SK-N-SH (cell line): Measurements from ENCODE around the gene EIF1. TPM values are rescaled to one million over a fixed set of nuclear protein-coding genes. Genes with fewer than 3 reads are reported as not detected.

Experiments used
- CTCF ChIA-PET: fragments of 300-600, 350-600 bp; formaldehyde crosslinking; extraction: SDS; loops from one replicate; lab custom pipeline; 2021; lab: Yijun Ruan, JAX
- POLR2A ChIA-PET: fragments of 350-600 bp; sonication (Branson Sonifier 250); formaldehyde crosslinking; extraction: SDS; loops from one replicate; lab custom pipeline; 2020; ENCODE audit warnings: antibody characterized with exemption, inconsistent platforms; lab: Yijun Ruan, JAX
- DNase-seq: peaks from one replicate; pipeline ENCODE4 v3.0.0; 2012
- H2AFZ ChIP-seq: fragments of 200-600 bp; sonication (generic); 2 replicates; pipeline ENCODE4 v1.8.1; 2016; ENCODE audit warnings: antibody characterized with exemption, mild to moderate bottlenecking, low read depth
- H3F3A ChIP-seq: fragments of 200-600 bp; sonication (generic); replicated peaks from 2 replicates; pipeline ENCODE3; 2016; ENCODE audit warnings: antibody characterized with exemption, mild to moderate bottlenecking; ENCODE audit not compliant: insufficient read depth
- H3K27ac ChIP-seq, 2 experiments: fragments of 200-500 bp in 1 of 2; fragments of 200-600 bp in 1 of 2; sonication (Bioruptor generic) in 1 of 2; sonication (generic), shearing (Covaris generic) in 1 of 2; 2 replicates each; pipeline versions ENCODE4 v1.5.1 to v1.6.1; 2014 to 2016; ENCODE audit warnings: low read depth in 2 of 2, inconsistent platforms in 1 of 2, low read length in 1 of 2, mild to moderate bottlenecking in 1 of 2, mixed read lengths in 1 of 2
- H3K27me3 ChIP-seq: fragments of 200-600 bp; sonication (generic), shearing (Covaris generic); 2 replicates; pipeline ENCODE4 v1.6.1; 2016; ENCODE audit warnings: mixed run types; ENCODE audit not compliant: insufficient read depth
- H3K36me3 ChIP-seq, 2 experiments: fragments of 200-500 bp in 1 of 2; fragments of 200-600 bp in 1 of 2; sonication (Bioruptor generic) in 1 of 2; sonication (generic) in 1 of 2; replicated peaks in 1 of 2; 2 replicates each; pipeline versions ENCODE3 to v1.5.1; 2014 to 2016; ENCODE audit warnings: low read length in 1 of 2, mild to moderate bottlenecking in 1 of 2; ENCODE audit not compliant: insufficient read depth in 2 of 2, control insufficient read depth in 1 of 2
- H3K4me1 ChIP-seq, 2 experiments: fragments of 200-500 bp in 1 of 2; fragments of 200-600 bp in 1 of 2; sonication (Bioruptor generic) in 1 of 2; sonication (generic), shearing (Covaris generic) in 1 of 2; 2 replicates each; pipeline versions ENCODE4 v1.5.1 to v1.6.1; 2014 to 2016; ENCODE audit warnings: low read depth in 1 of 2, low read length in 1 of 2, mixed run types in 1 of 2; ENCODE audit not compliant: insufficient read depth in 2 of 2, control insufficient read depth in 1 of 2
- H3K4me2 ChIP-seq: fragments of 200-600 bp; sonication (generic), shearing (Covaris generic); 2 replicates; pipeline ENCODE4 v1.6.1; 2017; ENCODE audit warnings: mixed run types
- H3K4me3 ChIP-seq, 2 experiments: fragments of 200-500 bp in 1 of 2; fragments of 200-600 bp in 1 of 2; sonication (Bioruptor generic) in 1 of 2; sonication (generic), shearing (Covaris generic) in 1 of 2; 2 replicates each; pipeline versions ENCODE4 v1.5.1 to v1.8.1; 2014 to 2016; ENCODE audit warnings: low read depth in 2 of 2, inconsistent platforms in 1 of 2, low read length in 1 of 2, mild to moderate bottlenecking in 1 of 2, mixed read lengths in 1 of 2, moderate library complexity in 1 of 2
- H3K79me2 ChIP-seq: fragments of 200-600 bp; sonication (generic); 2 replicates; pipeline ENCODE4 v1.8.1; 2017; ENCODE audit warnings: mild to moderate bottlenecking; ENCODE audit not compliant: insufficient read depth
- H3K9ac ChIP-seq: fragments of 200-600 bp; sonication (generic); 2 replicates; pipeline ENCODE4 v1.6.1; 2017; ENCODE audit warnings: mixed run types
- H3K9me2 ChIP-seq: fragments of 200-600 bp; sonication (generic); 2 replicates; pipeline ENCODE4 v1.6.1; 2017; ENCODE audit warnings: mixed run types
- H3K9me3 ChIP-seq: fragments of 200-600 bp; sonication (generic); 2 replicates; pipeline ENCODE4 v1.6.1; 2017; ENCODE audit warnings: mixed run types, mild to moderate bottlenecking, moderate library complexity
- H4K20me1 ChIP-seq: fragments of 200-600 bp; sonication (generic); 2 replicates; pipeline ENCODE4 v1.6.1; 2017; ENCODE audit warnings: mild to moderate bottlenecking, mixed run types; ENCODE audit not compliant: insufficient read depth
- CHD2 ChIP-seq: fragments of 150-350 bp; IDR thresholded peaks from 2 replicates; pipeline ENCODE4 v1.6.1; 2018; ENCODE audit warnings: low read length; ENCODE audit not compliant: partially characterized antibody
- CTCF ChIP-seq: fragments of 200-600 bp; sonication (generic); IDR thresholded peaks from 2 replicates; pipeline ENCODE4 v1.6.1; 2017; ENCODE audit warnings: antibody characterized with exemption, mild to moderate bottlenecking, moderate library complexity
- ELF1 ChIP-seq: IDR thresholded peaks from 2 replicates; pipeline ENCODE4 v1.4.0; 2012
- FOSL2 ChIP-seq: IDR thresholded peaks from 2 replicates; pipeline ENCODE4 v1.4.0; 2012; ENCODE audit warnings: low read depth, mild to moderate bottlenecking, moderate library complexity, borderline replicate concordance
- FOXJ3 ChIP-seq: sonication (generic); formaldehyde crosslinking; IDR thresholded peaks from 2 replicates; pipeline ENCODE4 v1.5.1; 2020; ENCODE audit warnings: mild to moderate bottlenecking, missing genetic modification reagents
- FOXM1 ChIP-seq: IDR thresholded peaks from 2 replicates; pipeline ENCODE4 v1.4.0; 2012; ENCODE audit warnings: low read depth, mild to moderate bottlenecking
- GATA2 ChIP-seq: sonication (generic); formaldehyde crosslinking; IDR thresholded peaks from 2 replicates; pipeline ENCODE4 v1.5.0; 2020; ENCODE audit warnings: mild to moderate bottlenecking, missing genetic modification reagents
- IRF3 ChIP-seq: fragments of 150-350 bp; IDR thresholded peaks from 2 replicates; pipeline ENCODE4 v1.6.1; 2016; ENCODE audit warnings: mild to moderate bottlenecking, low read depth, low read length
- JUND ChIP-seq: IDR thresholded peaks from 2 replicates; pipeline ENCODE4 v1.4.0; 2012
- MEF2A ChIP-seq: IDR thresholded peaks from 2 replicates; pipeline ENCODE4 v1.4.0; 2012; ENCODE audit warnings: low read depth, borderline replicate concordance
- NRF1 ChIP-seq: IDR thresholded peaks from 2 replicates; pipeline ENCODE4 v1.6.1; 2012; ENCODE audit warnings: low read depth, mild to moderate bottlenecking, low read length
- POLR2AphosphoS5 ChIP-seq: IDR thresholded peaks from 2 replicates; pipeline ENCODE4 v1.6.1; 2012; ENCODE audit warnings: low read depth, low read length
- RAD21 ChIP-seq: IDR thresholded peaks from 2 replicates; pipeline ENCODE4 v1.6.1; 2012; ENCODE audit warnings: mild to moderate bottlenecking, low read length
- SIN3A ChIP-seq: IDR thresholded peaks from 2 replicates; pipeline ENCODE4 v1.6.1; 2012; ENCODE audit warnings: low read depth, mild to moderate bottlenecking, low read length, moderate library complexity, borderline replicate concordance
- TCF12 ChIP-seq: IDR thresholded peaks from 2 replicates; pipeline ENCODE4 v1.4.0; 2012
- USF1 ChIP-seq: IDR thresholded peaks from 2 replicates; pipeline ENCODE4 v1.4.0; 2012; ENCODE audit warnings: low read depth, borderline replicate concordance
- WGBS: methylation state at CpG from one replicate; pipeline ENCODE4 v1.1.6; 2017; ENCODE audit warnings: low lambda C conversion rate; 5-methylcytosine and 5-hydroxymethylcytosine counted together
- polyA plus RNA-seq, 3 experiments: library from polyadenylated mRNA; depleted of rRNA; stranded (reverse); fragments of >200 nt; gene quantifications; 2 replicates each; pipeline ENCODE4 v1.2.3, GENCODE V29; 2012
- TF ChIP-seq, protein P1 (sequence below): fragments of 150-350 bp; IDR thresholded peaks from 2 replicates; pipeline ENCODE4 v1.6.1; 2017; ENCODE audit warnings: antibody characterized with exemption, low read length, low read depth, borderline replicate concordance

Gene EIF1
- polyA plus RNA-seq, 1 of the 3 experiments (the other 2 are of a cell fraction), result 300 TPM

DNA sequence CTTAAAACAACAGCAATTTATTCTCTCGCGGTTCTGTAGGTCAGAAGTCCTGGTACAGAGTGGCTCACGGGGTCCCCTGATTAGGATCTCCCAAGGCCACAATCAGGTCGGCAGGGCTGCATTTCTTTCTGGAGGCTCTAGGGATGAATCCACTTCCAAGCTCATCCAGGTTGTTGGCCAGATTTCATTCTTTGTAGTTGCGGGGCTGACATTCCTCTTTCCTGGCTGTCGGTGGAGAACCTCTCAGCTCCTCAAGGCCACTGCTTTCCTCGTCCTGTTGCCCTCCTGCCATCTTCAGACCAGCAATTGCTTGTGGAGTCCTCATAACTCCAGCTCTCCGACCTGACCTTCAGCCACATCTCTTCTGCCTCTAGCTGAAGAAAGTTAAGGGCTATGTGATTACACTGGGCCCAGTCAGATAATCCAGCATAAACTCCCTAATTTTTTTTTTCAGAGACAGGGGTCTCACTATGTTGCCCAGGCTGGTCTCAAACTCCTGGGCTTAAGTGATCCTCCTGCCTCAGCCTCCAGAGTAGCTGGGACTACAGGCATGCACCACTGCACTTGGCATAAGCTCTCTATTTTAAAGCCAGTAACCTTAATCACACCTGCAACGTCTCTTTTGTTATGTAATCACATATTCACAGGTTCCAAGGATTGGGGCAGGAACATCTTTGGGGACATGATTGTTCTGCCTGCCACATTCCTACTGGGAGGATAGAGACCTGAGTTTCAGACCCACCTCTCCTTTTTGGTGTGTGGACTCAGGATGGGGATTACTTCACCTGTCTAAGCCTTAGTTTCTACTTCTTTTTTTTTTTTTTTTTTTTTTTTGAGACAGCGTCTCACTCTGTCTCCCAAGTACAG is 19.4 kb downstream of the EIF1 start:
- H3K4me1 ChIP-seq, result peaks cover 0 to 3% of the 10 kb centered on the region in 2 experiments; a peak in 1 of 4 replicates
- no peak overlapping the region for H3K9ac ChIP-seq
- no peaks in the 10 kb centered on the region for H3F3A ChIP-seq
- H3K27me3 ChIP-seq, result no peaks in the 10 kb centered on the region
- H3K36me3 ChIP-seq, result no peaks in the 10 kb centered on the region
- no peaks in the 10 kb centered on the region for H3K9me3 ChIP-seq
- DNase-seq, result no peak
- no peak overlapping the region for H3K4me2 ChIP-seq
- CTCF ChIA-PET, result interaction anchor here (0.6 to 12.4 kb wide), 7 partner anchors 10 to 159 kb away, joined by 3 to 125 read pairs (median 4); partner anchors contain the start of gene HAP1
- POLR2A ChIA-PET, result interaction anchor here (1.2 kb wide), 1 partner anchor 19 kb away, joined by 5 read pairs; no protein-coding TSS in a partner anchor
- no peaks in the 10 kb centered on the region for H3K9me2 ChIP-seq
- no peaks in the 10 kb centered on the region for H4K20me1 ChIP-seq
- no peak overlapping the region for H2AFZ ChIP-seq
- no peak overlapping the region for H3K4me3 ChIP-seq
- no peak overlapping the region for H3K27ac ChIP-seq
- no peaks in the 10 kb centered on the region for H3K79me2 ChIP-seq
- TF ChIP-seq RAD21, result no peak
- TF ChIP-seq SIN3A, result no peak
- no peak for TF ChIP-seq NRF1
- TF ChIP-seq CTCF, result no peak
- no peak for TF ChIP-seq IRF3
- TF ChIP-seq FOXJ3 (CRISPR knock-in tag), result no peak
- no peak for TF ChIP-seq GATA2 (CRISPR knock-in tag)
- TF ChIP-seq POLR2AphosphoS5, result no peak
- TF ChIP-seq USF1, result no peak
- no peak for TF ChIP-seq JUND
- no peak for TF ChIP-seq MEF2A
- TF ChIP-seq FOSL2, result no peak
- no peak for TF ChIP-seq FOXM1
- TF ChIP-seq, protein P1, sequence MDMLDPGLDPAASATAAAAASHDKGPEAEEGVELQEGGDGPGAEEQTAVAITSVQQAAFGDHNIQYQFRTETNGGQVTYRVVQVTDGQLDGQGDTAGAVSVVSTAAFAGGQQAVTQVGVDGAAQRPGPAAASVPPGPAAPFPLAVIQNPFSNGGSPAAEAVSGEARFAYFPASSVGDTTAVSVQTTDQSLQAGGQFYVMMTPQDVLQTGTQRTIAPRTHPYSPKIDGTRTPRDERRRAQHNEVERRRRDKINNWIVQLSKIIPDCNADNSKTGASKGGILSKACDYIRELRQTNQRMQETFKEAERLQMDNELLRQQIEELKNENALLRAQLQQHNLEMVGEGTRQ, result no peak
- no peak for TF ChIP-seq ELF1
- no peak for TF ChIP-seq TCF12
- no peak for TF ChIP-seq CHD2
- 70% methylated on average over 10 of the region's 10 CpGs for WGBS
